GM12801 (cell line): ENCODE results near the gene RNF186.

Source experiments
- CTCF ChIP-seq: IDR thresholded peaks from one replicate; pipeline ENCODE4 v1.5.1; 2011; ENCODE audit warnings: control low read depth; ENCODE audit not compliant: insufficient read length; ENCODE audit errors: extremely low read depth

Gene RNF186

DNA sequence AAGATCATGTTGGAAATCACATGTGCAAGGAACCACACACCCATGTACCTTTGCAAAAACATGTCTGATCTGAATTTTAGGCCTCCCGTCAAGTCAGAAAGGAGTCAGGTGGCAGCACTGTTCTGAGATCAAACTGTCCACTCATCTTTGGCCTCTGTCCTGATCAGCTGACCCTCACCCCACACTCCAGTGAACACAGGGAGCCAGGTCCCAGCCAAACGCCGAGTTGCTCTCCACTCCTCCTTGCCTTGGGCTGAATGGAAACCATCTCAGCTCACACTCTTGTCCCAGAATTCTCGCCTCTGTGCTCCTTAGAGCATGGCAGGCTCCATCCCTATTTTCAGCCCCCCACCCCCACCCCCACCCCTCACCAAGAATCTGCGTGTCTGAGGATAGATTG lies 4.6 kb upstream of the RNF186 start:
- no peak for TF ChIP-seq CTCF

GRCh38 chr1:19818324-19818723 lies 3.2 kb upstream of the RNF186 start:
- TF ChIP-seq CTCF, result no peak

DNA sequence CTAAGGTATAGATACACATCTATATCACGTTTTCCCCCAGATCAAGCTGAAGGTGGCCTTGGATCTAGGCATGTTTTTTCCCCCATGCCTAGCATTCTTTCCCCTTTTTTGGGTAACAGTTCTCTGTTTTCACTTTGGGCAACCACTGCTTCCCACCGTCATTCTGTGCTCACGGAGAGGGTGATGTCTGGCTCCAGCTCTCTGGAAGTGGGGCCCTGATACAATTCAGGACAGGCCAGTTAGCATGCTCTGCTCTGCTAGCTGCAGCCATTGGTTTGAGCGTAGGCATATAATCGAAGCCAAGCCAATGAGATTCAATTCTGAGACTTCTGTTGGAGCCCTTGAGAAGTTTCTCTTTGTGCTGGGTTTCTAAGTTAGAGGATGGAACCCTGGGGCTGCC lies 2.1 kb upstream of the RNF186 start:
- TF ChIP-seq CTCF, result no peak

- TF ChIP-seq CTCF, result no peak
Measured at GRCh38 chr1:19815801-19816736, 986 bp upstream of the RNF186 start.

GRCh38 chr1:19814244-19814661 lies 830 bp downstream of the RNF186 start:
- no peak for TF ChIP-seq CTCF

DNA sequence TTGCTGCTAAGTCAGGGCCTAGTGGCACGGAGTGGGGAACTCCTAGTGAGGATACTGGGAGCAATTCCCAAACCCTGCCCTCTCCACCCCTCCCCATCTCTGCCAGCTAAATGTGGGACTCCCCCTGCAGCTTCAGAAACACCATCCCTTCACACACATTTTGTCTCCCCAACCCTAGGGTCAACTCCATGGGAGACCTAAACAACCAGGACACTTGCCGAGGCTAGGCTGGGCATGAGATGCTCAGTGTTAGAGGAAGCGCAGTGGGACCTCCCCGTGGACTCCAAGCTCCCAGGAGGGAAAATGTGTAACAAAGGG lies 1.5 kb downstream of the RNF186 start:
- TF ChIP-seq CTCF, result no peak

- TF ChIP-seq CTCF, result no peak
Measured at GRCh38 chr1:19812875-19813642, 2.0 kb downstream of the RNF186 start.
